Hematopoietic multipotent progenitor cell treated with erythropoietin and hydrocortisone succinate and interleukin-3 and kit ligand, for 8 days (in vitro differentiated cells): Measurements from ENCODE around the gene MYCT1.
"Not testable (repeated sequence)": the region's sequence is repeated elsewhere in the genome, so short reads cannot be mapped to it uniquely, and the experiment has no call there.

Experiments used
- DNase-seq: peaks from one replicate; pipeline ENCODE4 v3.0.0-alpha.2; 2015

MYCT1 gene

GRCh38 chr6:152697634-152698033 is at the start of gene MYCT1:
Gene MYCT1 (plus strand): TSS chr6:152697897. CDS start chr6:152697903, 6 bp downstream.
- DNase-seq, result peak; percentile 52

DNA sequence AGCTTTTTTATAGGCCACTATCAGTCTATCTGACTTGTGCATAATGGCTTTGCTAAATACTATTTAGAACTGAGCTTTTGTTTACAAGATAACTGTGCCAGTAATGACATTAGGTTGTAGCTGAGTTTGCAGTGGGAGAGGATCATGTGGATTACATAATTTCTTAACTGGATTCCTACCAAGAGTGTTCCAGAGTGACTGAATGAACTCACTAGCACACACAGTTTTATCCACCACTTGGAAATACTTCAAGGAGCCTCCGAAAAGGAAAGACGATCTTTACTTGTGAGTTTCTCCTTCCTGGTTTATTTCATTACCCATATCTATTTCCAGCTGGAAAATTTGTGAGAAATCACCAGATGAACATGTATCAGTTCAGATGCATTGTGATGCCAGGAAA is 49.6 kb upstream of the MYCT1 start:
- DNase-seq, result no peak

- no peak for DNase-seq
These were observed 45.7 kb upstream of the MYCT1 start for GRCh38 chr6:152651986-152652385.

DNA sequence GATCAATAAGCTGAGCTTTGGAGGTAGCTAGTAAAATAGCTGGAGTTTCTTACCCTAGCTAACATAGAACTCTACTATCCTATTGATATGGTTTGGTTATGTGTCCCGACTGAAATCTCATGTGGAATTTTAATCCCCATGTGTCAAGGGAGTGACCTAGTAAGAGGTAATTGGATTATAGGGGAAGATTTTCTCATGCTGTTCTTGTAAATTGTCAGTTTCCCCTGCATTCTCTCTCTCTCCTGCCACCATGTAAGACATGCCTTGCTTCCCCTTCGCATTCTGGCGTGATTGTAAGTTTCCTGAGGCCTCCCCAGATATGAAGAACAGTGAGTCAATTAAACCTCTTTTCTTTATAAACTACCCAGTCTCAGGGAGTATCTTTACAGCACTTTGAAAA is 35.9 kb upstream of the MYCT1 start:
- no peak for DNase-seq

DNA sequence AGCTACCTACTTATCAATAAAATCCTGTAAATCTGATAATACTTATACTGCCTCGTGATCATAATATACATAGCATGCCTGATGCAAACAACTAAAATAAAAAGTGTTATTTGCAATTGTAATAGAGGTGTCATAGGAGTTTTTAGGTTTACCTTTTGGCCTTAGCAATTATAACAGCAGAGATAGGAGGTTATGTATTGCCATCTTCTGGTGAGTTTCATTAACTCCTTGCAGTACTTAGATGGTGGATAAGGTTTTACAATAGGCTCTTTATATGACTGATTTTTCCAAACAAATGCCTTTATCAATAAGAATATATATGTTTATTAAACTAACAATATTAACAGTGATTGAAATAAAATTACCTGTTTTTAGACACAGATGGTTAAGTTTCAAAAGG is 27.8 kb upstream of the MYCT1 start:
- DNase-seq, result peak; percentile 12

DNA sequence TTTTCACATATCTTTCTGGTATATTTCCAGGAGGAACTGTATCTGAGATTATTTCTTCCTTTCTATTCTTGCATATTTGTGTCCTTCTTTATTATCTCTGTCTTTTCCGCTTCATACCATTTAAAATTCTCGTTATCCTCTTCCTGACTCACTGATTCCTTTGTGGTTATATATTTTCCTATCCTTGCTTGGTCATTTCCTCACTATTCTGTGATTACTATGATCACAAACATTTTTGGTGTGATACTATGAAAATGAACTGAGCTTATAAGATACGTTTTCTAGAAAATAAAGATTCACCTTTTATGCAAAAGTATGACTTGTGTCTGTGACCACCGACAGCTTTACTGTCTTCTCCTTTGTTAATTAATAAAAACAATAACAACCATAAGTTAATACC is 26.5 kb upstream of the MYCT1 start:
- DNase-seq, result no peak

DNA sequence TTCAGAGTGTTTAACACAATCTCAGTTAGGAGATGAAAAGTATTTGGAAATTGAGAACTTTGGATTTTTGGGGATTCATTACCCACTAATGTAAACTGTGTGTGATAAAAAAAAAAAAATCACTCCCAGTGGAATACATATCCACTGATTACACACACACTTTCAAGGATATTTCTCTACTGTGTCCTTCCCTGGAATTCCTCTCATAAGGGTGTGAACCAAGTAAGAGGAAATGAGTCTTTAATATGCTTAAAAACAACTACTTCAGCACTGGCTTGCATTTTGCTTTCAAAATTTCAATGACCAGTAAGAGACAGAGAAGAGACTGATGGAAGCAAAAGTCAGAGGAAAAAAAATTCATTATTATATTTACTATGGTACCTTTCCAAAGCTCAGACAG is 24.5 kb upstream of the MYCT1 start:
- DNase-seq, result no peak

- no peak for DNase-seq
These were observed 17.5 kb upstream of the MYCT1 start for GRCh38 chr6:152680151-152680550.

GRCh38 chr6:152680879-152681517 is 16.7 kb upstream of the MYCT1 start:
- no peak for DNase-seq

DNA sequence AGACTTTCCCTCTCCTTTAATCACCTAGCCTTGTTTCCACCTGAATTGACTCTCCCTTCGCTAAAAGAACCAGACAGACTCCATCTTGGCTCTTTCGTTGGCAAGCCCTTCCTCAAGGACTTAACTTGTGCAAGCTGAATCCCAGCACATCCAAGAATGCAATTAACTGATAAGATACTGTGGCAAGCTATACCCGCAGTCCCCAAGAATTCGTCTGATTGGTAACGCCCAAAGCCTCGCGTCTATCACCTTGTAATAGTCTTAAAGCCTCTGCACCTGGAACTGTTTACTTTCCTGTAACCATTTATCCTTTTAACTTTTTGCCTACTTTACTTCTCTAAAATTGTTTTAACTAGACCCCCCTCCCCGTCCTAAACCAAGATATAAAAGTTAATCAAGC is 15.6 kb upstream of the MYCT1 start:
- DNase-seq, result no peak

GRCh38 chr6:152682935-152683334 is 14.8 kb upstream of the MYCT1 start:
- not testable (repeated sequence) for DNase-seq

DNA sequence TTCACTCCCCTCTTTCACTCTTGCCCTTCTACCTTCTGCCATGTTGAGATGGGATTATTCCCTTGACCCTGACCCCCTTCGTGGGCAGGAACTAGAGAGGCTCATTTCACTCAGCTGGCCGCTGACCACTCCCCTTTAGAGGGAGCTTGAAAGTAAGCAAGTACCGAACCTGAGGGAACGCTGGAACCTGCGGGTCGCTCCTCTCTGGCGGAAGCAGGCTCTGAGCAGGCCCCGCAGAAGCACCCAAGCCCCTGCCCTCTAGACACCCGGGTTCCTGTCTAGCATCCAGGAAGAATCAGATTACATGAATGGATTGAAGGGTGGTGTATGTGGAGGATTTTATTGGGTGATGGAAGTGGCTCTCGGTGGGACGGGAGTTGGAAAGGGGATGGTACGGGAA is 11.9 kb upstream of the MYCT1 start:
- no peak for DNase-seq

DNA sequence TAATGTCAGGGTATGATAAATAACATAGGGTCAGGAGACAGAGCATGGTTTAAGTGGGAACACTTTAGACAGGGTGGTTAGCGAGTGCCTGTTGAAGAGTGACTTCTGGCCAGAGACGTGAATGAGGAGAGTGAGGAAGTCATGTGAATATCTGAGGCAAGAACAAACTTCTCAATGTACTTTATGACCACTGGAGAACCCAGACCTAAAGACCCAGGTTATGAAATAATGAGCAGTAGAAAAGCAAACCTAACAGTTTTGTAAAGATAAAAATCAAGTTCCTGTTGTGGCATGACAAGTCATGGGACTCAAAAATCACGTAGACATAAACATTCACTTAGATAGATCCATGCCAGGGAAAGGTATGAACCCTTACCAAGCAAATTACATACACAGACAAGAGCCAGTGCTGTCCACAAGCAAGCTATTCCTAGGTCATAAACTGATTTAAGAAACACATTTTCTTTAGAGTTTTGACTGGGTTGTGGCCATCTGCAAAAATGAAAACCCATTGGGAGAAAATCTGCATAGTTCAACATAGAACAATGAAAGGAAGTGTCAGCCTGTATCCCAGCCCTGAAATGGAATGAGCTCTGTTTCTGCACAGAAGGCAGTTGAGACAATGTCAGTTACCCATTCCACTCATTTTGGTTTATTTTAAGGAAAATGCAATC is 2.2 kb upstream of the MYCT1 start:
- peak; percentile 19 for DNase-seq

DNA sequence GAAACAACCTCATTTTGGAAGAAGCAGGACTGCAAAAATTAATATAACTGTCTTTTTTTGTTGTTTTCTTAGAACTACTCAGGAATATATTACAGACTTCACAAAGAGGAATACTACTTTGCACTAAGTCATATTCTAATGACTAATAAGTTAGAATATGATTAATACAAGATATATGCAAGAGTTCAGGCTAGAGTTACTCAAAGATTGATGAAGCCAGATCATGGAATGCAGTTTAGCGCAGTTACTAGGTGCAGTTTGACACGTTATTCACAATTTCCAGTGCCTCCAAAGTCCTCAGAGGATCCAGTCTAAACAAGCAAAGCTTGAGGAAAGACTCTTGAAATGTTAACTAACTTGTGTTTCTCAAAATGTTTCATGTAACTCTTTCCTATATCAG is 1.2 kb upstream of the MYCT1 start:
- no peak for DNase-seq

DNA sequence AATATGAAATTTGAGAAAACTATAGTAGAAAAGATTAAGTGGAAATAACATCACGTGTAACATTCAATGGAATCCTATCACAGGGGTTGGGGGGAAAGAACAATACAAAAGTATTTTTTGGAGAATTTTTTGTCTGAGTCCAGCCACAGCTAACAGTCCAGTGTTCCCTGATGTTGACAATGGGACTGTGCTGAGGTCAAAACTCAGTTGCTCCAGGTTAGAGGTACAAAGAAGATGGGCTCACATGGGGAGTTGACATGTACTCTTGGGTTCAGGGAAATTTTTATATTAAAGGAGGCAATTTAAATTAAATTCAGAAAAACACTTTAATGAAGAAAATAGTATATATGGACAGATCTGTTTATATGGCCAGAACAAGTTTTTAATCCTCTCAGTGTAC is 995 bp downstream of the MYCT1 start:
- no peak for DNase-seq

DNA sequence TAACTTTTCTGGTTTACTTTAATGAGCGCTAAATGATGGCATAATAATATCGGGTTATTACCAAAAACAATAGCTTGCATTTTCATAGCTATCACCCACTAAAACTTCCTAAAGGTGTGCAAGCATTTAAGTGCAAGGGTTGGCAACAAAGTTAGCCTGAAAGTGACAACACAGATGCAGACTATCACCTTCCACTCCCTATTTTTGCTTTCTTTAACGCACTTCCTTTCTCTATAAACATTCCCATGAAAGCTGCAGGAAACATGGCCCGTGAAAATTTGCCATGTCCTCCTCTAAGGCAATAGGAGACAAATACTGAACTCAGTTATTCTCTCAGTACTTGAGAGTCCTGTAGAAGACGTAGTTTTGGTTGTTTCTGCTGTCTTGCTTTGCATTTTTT is 2.7 kb downstream of the MYCT1 start:
- no peak for DNase-seq

GRCh38 chr6:152701081-152701862 is 3.6 kb downstream of the MYCT1 start:
- peak; percentile 19 for DNase-seq

GRCh38 chr6:152701863-152702401 is 4.2 kb downstream of the MYCT1 start:
- no peak for DNase-seq

- DNase-seq, result not testable (repeated sequence)
These were observed 6.1 kb downstream of the MYCT1 start for GRCh38 chr6:152703750-152704149.

GRCh38 chr6:152705327-152705726 is 7.6 kb downstream of the MYCT1 start:
- no peak for DNase-seq

DNA sequence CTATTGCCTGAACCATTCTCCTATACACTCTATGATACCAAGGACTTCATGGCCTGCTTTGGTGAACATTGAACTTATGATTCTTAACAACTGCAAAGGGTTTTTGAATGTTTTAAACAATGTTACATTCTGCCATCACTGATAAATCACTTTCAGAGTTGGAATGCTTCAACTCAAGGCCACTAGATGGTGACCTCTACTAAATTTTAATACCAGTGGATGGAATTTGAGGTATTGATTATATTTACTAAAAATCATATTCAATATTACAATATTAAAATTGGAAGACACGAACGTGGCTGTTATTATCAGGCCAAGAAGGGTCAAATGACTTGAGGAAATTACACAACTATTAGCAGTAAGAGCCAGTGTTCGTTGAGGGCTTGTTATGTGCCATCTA is 18.6 kb downstream of the MYCT1 start:
- DNase-seq, result no peak

GRCh38 chr6:152720974-152721373 is 23.3 kb downstream of the MYCT1 start:
- no peak for DNase-seq

GRCh38 chr6:152721956-152722355 is 24.3 kb downstream of the MYCT1 start:
- DNase-seq, result no peak

DNA sequence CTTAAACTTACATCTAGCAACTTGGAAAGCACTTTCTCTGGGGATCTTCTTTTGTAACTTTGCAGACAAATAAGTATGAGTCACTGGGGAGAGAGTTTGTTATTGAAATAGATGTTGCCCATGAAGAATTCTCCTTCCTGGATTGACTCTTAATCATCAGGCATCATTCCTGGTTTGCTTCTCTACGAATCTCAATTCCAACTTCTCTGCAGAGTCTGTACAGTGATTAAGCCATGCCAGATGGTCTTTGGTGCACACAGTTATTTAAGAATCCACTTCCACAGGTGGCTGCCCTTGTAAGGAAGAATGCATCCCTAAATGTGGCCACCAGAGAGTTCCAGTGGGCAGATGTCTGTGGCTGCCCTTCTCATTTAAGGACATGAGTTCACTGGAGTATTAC is 25.7 kb downstream of the MYCT1 start:
- no peak for DNase-seq
